GM06990 (cell line): Measurements from ENCODE around the gene MSANTD1.

ENCODE experiments used
- DNase-seq: peaks from one replicate; pipeline ENCODE4 v3.0.0-alpha.2; 2011; ENCODE audit not compliant: insufficient read length; ENCODE audit errors: extremely low read depth
- H3K27me3 ChIP-seq: replicated peaks from 2 replicates; pipeline ENCODE4 v1.6.0; 2011; ENCODE audit warnings: low read length; ENCODE audit not compliant: control insufficient read depth, insufficient read depth
- H3K36me3 ChIP-seq: 2 replicates; pipeline ENCODE4 v1.5.1; 2011; ENCODE audit warnings: low read length; ENCODE audit not compliant: control insufficient read depth, insufficient read depth
- H3K4me3 ChIP-seq: replicated peaks from 2 replicates; pipeline ENCODE4 v1.5.1; 2011; ENCODE audit warnings: low read depth, mild to moderate bottlenecking, control low read depth, low read length
- CTCF ChIP-seq: IDR thresholded peaks from 2 replicates; pipeline ENCODE4 v1.5.1; 2011; ENCODE audit warnings: low read length, control low read depth, mild to moderate bottlenecking, inconsistent platforms; ENCODE audit not compliant: insufficient read depth, poor library complexity, severe bottlenecking

Gene MSANTD1

GRCh38 chr4:3235030-3235345 is 14.0 kb upstream of the MSANTD1 start:
- DNase-seq: no peak
- Histone ChIP-seq H3K36me3 (peaks cover 79% of the 10 kb centered on the region), H3K27me3 (no peaks in the 10 kb centered on the region), H3K4me3 (no peak overlapping the region)
- TF ChIP-seq CTCF: no peak

GRCh38 chr4:3235581-3235980 is 13.4 kb upstream of the MSANTD1 start:
- H3K36me3 ChIP-seq: peaks cover 80% of the 10 kb centered on the region
- TF ChIP-seq CTCF: no peak
- no peak overlapping the region for H3K4me3 ChIP-seq
- no peaks in the 10 kb centered on the region for H3K27me3 ChIP-seq
- no peak for DNase-seq

- Histone ChIP-seq H3K27me3 (no peaks in the 10 kb centered on the region), H3K36me3 (peaks cover 74% of the 10 kb centered on the region), H3K4me3 (no peak overlapping the region)
- TF ChIP-seq CTCF: no peak
- no peak for DNase-seq
Measured at GRCh38 chr4:3236326-3236878, 12.6 kb upstream of the MSANTD1 start.

GRCh38 chr4:3237266-3237665 is 11.7 kb upstream of the MSANTD1 start:
- no peak for TF ChIP-seq CTCF
- peaks cover 69% of the 10 kb centered on the region for H3K36me3 ChIP-seq

GRCh38 chr4:3237712-3238560 is 11.0 kb upstream of the MSANTD1 start:
- H3K36me3 ChIP-seq: peaks cover 63% of the 10 kb centered on the region
- TF ChIP-seq CTCF: no peak
- no peak overlapping the region for H3K4me3 ChIP-seq
- DNase-seq: no peak
- no peaks in the 10 kb centered on the region for H3K27me3 ChIP-seq

More at GRCh38 chr4:3237266-3237665, 11.7 kb upstream of the MSANTD1 start:
- no peak overlapping the region for H3K4me3 ChIP-seq
- no peak for DNase-seq
- H3K27me3 ChIP-seq: no peaks in the 10 kb centered on the region
